ENCODE data around the gene IL22RA1.
A peak's percentile ranks its signal among the peaks of the same experiment; 100 is the strongest.

IL22RA1 gene

DNA sequence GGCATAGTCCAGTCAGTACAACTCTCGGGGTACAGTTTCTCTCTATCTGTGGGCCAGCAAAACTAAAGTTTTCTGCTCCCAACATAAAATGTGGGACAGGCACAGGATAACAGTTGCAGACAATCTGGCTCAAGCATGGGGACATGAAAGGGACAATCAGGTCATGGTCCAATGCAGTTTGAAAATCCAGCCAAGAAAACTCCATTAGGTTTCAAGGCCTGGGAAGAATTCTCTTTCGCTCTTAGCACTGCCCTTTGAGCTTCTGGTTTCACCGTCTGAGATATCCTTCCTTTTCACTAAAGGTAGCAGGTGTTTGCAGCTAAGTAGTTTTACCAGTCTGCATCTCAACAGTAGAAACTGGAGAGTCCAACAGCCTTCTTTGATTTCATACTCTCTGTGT is 21.1 kb upstream of the IL22RA1 start:
- DNase-seq: no peak

DNA sequence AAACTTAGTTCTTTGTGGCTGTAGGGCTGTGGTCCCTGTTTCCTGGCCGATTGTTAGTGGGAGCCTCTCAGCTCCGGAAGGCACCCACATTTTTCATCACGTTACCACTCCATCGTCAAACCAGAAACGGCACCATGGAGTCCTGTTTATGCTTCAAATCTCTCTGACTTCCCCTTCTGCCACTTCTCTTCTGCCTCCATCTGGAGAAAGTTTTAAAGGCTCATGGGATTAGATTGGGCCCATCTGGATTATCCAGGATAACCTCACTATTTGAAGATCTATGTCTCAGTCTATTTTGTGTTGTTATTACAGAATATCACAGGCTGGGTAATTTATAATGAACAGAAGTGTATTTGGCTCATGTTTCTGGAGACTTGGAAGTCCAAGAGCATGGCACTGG is 19.3 kb upstream of the IL22RA1 start:
- no peak for DNase-seq

DNA sequence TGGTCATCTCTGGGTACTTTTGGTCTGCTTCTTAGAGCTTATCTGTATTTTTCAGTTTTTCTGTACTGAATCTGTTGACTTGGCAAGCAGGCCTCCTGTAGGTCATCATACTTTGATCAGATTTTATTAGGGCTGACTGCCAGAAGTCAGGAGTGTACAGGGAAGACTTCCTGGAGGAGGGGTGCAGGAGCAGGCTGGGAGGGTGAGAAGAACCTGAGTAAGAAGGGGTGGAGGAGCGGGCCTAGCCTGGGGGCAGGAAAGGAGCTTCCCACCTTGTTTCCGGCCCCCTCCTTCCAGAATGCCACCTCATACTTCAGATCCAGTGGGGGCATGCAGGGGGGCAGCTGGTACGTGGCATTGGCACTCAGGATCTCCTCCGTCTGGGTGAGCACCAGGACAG is 18.3 kb upstream of the IL22RA1 start:
- DNase-seq: no peak

DNA sequence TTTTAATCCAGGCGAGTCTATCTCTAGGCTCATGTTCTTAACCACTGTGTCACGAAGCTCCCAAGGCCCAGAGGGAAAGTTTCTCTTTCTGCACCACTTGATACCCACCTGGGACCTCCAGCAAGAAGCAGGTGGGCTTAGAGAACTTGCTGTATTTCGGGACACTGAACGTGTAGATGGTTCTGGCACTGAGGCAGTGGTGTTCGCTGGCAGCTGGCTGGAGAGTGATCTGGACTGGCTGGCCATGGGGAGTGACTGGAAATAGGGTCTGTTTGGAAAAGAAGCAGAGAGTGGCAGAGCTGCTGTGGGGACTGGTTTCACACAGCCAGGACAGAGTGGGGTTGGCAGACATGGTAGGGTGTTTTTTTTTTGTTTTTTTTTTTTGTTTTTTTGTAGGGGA is 16.4 kb upstream of the IL22RA1 start:
- no peak for DNase-seq

DNA sequence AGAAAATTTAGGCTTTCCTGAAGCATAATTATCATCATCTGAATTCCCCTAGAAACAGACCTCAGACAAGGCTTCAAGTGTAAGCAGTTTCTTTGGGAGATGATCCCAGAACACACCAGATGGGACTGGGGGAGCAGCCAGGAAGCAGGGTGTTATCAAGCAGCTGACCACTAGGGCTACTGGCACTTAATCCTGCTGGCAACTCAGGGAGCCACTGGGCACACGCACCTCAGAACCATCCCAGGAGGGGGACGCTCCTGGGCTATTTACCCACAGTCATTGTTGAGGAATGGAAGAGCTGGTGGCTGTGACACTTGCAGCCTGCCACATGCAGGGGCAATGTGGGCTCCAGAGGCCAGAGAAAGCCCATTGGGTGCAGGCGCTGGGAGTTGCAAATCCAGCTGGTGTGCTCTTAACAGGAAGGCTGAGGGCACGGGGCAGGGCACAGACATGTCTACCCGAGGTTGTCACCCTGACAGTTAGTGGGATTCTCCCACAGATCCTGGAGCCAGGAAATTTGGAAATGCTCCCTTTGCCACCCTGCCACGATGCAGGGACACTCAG is 15.1 kb upstream of the IL22RA1 start:
- DNase-seq: no peak

DNA sequence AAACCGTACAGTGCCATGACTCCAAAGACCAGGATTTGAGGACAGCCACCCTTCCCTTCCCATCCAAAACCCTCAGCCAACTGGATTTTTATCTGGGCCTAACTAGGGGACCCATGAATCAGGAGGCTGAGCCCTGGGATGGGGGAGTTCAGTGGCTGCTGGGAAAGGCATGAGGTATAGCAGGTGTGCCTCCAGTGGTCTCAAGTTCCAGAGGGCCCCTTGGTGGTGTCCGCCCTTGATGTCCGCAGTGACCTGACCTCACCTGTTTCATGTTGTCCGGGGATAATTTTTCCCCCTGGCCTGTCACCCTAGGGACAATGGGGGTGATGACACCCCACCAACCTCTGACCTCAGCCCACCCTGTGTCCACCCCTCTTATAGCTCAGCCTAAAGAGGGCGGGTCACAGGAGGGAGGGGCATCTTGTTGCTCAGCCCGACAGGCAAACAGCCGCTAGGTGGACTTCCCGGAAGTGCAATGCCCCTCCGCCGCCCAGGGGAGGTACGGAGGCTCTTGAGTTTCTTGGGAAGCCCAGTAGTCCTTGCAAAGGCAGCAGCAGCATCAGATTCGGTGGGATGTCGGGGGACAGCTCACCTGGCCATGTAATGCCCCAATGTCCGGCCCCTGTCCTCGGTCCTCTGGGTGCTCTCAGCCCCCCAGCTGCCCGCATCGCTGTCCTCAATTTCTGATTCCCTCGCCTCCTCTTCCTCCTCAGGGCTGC is 13.8 kb upstream of the IL22RA1 start:
- no peak for DNase-seq

DNA sequence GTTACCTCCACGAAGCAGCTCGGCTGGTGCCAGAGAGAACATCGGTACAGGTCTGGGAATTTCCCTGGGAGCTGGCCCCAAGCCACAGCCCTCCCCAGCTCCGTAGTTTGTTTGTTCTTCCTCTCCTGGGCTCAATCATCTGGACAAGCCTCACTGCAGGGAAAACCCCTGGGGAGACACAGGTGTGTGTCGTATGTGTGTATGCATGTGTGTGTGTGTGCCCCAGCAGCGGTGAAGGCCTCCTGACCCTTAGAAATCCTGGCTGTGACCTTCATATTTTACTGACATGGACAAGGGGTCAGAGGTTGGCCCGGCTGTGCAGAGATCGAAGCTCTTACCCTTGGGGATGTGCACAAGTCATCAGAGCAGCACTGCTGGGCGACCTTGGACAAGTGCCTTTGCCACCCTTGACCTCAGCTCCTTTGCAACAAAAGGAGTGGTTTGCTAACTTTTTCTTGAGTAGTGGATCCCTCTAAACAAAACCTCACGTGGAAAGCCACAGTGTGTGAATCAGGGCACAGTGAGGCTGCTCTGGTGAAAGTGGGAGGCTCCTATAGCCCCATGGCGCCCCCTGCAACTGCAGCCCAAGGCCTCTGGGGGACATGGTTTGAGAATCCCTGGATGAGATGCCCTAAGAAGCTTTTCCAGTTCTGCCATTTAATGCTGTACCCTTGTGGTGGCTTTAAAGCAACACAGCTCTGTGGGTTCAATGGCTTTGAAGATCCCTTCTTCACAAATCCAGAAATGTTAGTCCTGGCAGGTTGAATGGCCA is 12.3 kb upstream of the IL22RA1 start:
- no peak for DNase-seq

DNA sequence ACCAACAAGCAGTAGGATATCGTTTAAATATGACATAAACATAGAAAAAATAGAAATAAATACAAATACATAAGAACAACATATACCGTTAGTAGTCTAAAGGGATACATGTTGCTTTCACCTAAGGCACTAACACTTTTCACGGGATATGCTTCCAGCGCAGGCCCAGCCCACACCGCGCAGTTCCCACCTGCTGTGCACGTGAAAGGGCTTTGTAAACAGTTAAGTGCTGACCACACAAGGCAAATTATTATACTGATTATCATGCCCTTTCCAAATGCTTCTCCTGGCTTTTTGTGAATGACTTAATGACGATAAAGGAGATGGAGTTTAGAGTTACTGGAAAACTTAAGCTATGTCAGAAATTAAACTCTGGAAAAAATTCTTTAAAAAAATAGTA is 11.3 kb upstream of the IL22RA1 start:
- DNase-seq: no peak

DNA sequence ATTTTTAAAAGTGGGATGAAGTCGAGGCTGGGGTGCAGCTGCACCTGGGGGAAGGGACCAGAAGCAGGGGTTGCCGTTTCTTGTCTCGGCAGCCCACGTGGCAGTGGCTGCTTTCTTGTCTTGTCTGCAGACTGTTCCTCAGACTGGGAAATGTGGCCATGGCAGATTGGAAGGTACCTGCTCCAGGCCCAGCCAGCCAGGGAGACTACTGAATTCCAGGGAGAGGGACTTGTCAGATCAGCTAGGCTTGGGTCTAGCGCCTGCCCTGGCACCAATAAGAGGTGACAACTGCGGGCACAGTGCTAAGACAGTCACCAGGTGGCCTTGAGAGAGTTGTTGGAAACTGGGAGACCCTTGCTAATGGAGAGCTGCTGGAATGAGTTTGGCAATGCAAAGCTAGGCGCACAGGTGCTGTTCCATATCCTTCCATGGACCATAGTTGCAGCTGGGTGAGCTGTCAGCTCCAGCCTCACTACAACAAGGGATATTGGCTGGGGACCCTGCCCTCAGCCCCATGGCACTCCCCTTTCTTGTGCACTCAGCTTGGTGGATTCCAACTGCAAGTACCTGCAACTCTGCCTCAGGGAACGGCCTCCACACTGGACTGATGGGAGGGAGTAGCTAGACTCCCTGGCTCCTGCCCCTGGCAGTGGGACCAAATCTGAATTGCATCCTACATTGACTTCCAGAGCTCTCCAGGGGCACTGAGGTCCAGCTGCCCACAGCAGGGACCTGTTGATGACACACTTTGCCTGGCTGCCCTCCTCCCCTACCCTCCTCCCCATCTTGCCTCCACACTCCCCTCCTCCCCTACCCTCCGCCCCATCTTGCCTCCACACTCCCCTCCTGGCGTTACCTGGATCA is 9.9 kb upstream of the IL22RA1 start:
- DNase-seq: no peak

DNA sequence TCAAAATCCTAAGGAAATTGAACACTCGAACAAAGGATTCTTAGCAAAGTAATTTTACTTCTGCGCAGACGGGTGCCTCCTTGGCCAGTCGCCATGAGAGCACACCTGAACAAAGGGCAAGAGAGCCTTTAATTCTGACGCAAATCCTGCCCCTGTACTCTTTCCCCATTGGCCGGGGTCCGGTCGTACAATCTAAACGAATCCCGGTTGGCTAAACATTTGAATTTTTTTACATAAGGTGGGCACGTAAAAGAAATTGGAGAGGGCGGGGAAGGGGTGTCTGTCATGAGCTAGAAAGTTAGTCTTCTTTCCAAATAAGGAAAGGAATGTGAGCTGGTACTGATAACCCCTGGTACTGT is 8.2 kb upstream of the IL22RA1 start:
- DNase-seq: no peak

DNA sequence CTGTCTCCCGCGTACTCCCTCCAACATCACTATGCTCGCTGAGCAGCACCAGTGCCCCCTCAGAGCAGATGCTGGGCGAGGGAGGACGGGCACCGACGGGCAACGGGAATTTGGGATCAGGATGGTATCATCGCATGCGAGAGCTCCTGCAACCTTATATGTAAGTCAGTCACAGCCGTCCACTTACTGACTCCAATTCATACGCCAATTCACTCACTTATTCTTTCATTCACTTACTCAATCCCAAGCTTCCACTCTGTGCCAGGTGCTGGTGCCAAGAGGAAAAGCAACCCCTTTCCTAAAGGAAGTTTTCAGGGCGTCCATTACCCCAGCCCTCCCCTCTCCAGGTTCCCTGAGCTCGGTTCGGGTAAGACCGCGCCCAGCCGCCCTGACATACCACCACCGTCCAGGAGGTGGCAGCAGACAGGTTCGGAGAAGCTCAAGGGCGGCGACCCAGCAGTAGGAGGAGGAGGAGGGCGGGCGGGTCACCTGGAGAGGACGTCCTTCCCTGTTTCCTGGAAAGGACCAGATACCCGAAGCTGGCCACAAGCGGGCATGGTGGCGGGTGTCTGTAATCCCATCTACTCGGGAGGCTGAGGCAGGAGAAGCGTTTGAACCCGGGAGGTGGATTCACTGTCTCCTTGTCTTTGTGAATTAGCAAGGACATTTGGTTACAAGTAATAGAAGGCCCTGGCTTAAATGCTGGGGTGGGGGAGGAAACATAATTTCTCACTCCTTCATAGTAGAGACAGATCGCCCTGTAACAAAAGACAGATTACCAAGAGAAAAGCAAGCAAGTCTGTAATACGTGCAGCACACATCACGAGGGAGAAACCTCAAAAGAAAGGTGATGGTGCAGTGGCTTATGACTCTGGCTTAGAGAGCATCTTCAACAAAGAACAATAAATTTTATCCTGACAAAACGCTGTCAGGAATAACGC is 7.6 kb upstream of the IL22RA1 start:
- DNase-seq: peak; percentile 95 to 96

DNA sequence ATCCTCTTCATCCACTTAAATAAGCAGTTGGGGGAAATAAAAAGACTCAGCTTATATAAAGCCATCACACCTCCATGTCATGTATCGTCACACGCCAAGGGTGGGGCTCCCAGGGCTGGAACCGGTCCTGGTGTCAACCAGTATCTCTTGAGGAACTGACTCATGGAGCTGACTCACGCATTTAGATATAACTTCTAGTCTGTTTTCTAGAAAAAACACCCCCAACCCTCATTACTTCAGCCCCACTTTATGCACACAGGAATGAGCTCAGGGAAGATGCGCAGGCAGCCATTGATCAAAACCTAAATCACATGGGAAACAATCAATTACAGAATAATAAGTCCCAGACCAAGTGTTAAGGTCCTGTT is 6.9 kb upstream of the IL22RA1 start:
- DNase-seq: peak; percentile 36 to 54

DNA sequence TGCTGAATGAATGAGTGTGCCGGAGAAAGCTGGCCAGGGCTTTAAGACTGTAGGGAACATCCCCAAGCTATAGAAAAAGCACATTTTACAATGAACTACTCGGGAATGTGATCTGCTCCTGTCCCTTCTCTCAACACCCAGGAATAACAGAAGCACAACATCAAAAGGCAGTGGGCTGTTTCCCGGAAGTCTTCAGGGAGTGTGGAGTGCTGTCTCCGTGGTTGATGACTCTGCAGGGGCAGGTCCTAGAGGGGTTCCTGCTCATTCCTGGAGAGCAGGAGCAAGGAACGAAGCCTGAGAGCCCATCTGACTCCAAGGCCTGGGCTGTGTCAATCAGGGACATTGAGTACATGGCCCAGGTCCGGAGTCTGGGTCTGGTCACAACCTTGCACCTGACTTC is 4.9 kb upstream of the IL22RA1 start:
- DNase-seq: no peak

DNA sequence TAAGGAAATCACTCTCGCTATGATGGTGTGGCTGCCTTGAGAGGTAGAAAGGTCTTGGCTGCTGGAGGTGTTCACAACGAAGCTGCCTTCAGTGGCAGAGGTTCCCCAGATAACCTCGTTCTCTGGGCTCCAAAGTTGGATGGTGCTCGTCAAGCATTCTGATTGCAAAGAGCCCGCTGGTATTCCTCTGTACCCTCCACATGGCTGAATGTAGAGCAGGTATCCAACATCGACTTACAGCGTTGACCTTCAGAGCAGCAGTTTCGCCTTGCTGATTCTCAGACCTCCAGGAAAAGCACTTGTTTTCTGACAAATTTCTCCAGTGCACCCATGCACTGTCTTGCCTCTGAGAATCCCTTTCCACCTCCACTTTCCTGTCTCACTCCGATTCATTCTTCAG is 4.3 kb upstream of the IL22RA1 start:
- DNase-seq: no peak

DNA sequence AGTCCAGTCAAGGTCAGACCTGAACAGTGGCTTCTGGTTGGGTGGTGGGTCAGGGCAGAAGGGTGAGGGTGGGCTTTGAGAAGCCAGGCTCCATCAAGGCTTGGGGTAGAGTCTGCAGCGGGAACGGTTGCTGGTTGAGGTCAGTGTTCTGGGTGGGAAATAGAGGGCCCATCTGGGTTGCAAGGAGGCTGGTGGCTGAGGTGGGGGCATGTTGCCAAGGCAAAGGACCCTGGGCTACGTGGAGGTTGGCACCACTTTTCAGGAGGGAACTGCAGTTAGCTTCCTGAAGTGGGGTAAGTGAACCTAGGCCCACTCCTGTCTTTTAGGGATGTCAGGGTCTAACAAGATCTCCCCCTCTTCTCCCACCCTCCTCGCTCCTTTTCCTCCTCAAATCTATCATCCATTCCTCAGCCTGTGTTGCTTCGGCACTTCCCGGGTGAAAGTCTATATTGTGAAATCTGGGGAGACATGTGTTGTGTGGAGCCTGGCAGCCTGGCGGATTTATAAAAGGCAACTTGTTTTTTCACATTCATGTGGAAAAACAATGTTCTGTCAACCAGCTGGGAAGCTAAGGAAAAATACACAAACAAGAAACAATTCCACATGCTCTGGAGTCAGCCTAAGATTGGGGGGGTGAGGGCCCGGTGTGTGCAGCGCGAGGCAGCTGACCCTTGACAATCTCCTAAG is 1.5 kb downstream of the IL22RA1 start:
- no peak for DNase-seq

DNA sequence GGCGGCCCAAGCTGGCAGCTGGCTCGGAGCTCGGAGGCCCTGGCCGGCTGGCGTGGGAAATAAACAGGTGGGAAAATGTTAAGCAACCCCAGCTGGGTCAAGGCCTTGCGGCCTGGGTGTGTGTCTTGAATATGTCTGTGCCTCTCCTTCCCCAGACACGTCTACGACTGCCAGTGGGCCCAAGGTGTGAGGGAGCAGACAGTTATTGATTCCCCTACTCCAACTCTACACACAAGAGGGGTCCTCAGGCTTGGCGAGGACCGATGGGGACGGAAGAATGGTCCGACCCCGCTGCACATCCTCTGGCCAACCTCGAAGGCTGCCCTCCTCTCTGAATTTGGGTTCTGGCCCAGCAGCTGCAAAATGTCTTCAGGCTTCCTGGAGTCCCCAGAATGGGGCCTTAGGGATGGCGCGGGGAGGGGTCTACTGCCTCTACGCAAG is 2.2 kb downstream of the IL22RA1 start:
- no peak for DNase-seq

DNA sequence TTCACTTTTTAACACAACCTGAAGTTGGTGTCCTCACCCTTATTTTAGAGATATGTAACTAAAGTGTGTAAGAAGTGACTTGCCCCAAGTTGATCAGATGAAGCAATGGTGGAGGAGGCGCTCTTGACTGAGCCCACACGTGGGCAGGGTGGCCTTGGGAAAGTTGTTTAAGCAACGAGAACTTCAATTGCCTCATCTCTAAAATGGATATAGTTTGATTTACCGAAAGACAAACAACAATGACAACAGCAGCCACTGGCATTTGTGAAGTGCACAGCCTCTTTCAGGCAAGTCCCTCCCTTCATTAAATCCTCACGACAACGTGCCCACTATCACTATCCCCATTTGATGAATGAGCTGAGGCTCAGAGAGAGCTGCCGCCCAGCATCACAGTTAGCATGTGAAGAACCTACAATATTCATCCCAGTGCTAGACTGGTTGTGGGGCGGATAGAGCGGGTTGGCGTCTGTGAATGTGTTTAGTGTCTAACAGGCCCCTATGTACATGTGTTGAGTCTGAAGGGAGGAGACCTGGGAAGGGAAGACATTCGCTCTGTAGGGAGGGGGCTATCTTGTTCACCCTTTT is 3.0 kb downstream of the IL22RA1 start:
- no peak for DNase-seq

DNA sequence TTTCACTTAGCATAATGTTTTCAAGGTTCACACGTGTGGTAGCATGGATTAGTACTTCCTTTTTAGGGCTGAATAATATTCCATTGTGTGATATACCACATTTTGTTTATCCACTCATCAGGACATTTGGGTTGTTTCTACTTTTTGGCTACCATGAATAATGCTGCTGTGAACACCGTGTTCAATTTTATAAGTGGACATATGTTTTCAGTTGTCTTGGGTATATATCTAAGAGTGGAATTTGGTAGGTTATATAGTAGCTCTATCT is 3.8 kb downstream of the IL22RA1 start:
- no peak for DNase-seq

DNA sequence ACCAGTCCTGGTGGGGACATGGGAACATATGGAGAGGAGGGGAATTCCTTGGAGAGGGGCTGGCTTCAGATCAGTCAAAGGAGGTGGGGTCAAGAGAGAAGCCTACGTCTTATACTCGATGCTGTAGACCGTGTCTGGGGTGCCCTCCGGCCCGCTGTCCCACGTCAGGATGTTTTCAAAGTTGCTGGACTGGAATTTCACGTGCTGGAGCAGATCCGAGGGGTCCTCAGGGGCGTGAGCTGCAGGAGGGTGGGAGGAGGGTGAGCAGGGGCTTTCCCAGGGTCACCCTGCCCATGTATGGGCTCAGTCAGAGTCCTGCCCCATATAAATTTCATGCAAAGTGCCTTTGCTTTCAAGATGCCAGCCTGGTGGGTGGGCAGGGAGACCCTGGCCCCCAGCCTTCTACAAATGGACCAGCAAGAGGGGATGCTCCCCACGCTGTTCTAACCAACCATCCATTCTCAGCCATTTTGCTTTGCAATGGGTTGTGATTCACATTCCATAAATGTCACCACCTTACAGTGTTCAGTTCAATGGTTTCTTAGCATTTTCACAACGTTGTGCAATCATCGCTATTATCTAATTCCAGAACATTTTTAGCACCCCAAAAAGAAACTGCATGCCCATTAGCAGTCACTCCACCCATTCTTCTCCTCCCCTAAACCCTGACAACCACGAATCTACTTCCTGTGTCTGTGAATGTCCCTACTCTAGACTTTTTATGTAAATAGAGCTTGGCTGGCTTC is 4.3 kb downstream of the IL22RA1 start:
- no peak for DNase-seq

DNA sequence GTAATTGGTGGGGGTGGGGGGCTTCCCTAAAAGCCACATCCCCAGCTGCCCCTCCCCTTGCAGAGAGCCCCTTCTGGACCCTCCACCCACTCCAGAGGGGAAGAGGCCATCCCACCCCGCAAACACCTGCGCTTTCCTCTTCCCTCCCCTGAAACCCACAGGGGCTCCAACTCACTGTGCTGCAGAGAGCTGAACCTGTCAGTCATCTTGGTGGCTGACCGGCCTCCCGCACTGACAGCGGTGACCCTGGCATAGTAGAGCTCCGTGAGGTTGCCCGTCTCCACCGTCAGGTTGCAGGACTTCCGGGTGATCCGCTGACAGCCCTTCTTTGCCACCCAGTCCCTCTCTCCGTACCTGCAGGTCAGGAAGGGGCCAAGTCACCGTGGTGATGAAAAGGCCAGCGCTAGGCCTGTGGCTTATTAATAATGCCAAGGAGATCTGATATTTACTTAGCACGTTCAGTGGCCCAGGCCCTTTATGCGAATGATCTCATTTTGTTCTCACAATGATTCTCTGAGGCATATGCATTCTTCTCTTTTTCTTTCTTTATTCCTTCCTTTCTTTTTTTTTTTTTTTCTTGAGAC is 5.9 kb downstream of the IL22RA1 start:
- DNase-seq: no peak
